Gastrocnemius medialis (tissue), 4 donors: ENCODE measurements around the gene C1orf94.

Source experiments
- CTCF ChIP-seq, 5 experiments: fragments of 450-650 bp in 3 of 5; fragments of 200-600 bp in 2 of 5; sonication (generic) in 2 of 5; IDR thresholded peaks in 4 of 5; conservative IDR thresholded peaks in 1 of 5; 1 replicate in 4 of 5; 2 replicates in 1 of 5; pipeline ENCODE4 v1.5.1; 2016 to 2019; ENCODE audit warnings: antibody characterized with exemption in 5 of 5, mild to moderate bottlenecking in 3 of 5, moderate library complexity in 3 of 5
- POLR2A ChIP-seq, 2 donors: fragments of 450-650 bp; IDR thresholded peaks; one replicate each; pipeline ENCODE4 v1.6.1; 2017; ENCODE audit warnings: antibody characterized with exemption in 2 of 2, mild to moderate bottlenecking in 2 of 2, moderate library complexity in 2 of 2

GRCh38 chr1:34245967-34246366 is 69.3 kb downstream of the C1orf94 start:
- TF ChIP-seq CTCF (IDR thresholded peaks at IDR 0.05 in 4 of 5, conservative IDR thresholded peaks at IDR 0.05 in 1 of 5) (no peak), POLR2A (IDR thresholded peaks at IDR 0.05) (no peak)
